HEK293 (cell line): Measurements from ENCODE around the gene BMAL1.
A peak's percentile ranks its signal among the peaks of the same experiment; 100 is the strongest.

ENCODE experiments used
- CTCF ChIA-PET: fragments of 350-600 bp; formaldehyde crosslinking; extraction: SDS; loops from one replicate; lab custom pipeline; 2021; ENCODE audit warnings: antibody characterized with exemption; lab: Yijun Ruan, JAX
- POLR2A ChIA-PET: fragments of 300-600 bp; formaldehyde crosslinking; extraction: SDS; loops from one replicate; lab custom pipeline; 2020; ENCODE audit warnings: antibody characterized with exemption, inconsistent platforms; lab: Yijun Ruan, JAX
- H3K27ac ChIP-seq: fragments of 200-500 bp; sonication (Bioruptor generic); 2 replicates; pipeline ENCODE4 v1.5.1; 2014; ENCODE audit warnings: low read depth, low read length, control low read depth, inconsistent platforms; ENCODE audit errors: extremely low read depth
- H3K36me3 ChIP-seq, 2 experiments: fragments of 200-500 bp in 1 of 2; sonication (Bioruptor generic) in 1 of 2; 1 replicate in 1 of 2; 2 replicates in 1 of 2; pipeline ENCODE4 v1.5.1; 2014 to 2017; ENCODE audit warnings: inconsistent platforms in 2 of 2, low read length in 2 of 2; ENCODE audit not compliant: control insufficient read depth in 2 of 2, insufficient read depth in 1 of 2
- H3K4me1 ChIP-seq: fragments of 200-500 bp; sonication (Bioruptor generic); 2 replicates; pipeline ENCODE4 v1.5.1; 2014; ENCODE audit warnings: mild to moderate bottlenecking, low read length, inconsistent platforms; ENCODE audit not compliant: control insufficient read depth, insufficient read depth
- H3K4me3 ChIP-seq: 2 replicates; pipeline ENCODE4 v1.5.1; 2011; ENCODE audit warnings: low read depth, mild to moderate bottlenecking, control low read depth, low read length, moderate library complexity
- H3K9me3 ChIP-seq: fragments of 200-500 bp; sonication (Bioruptor generic); 2 replicates; pipeline ENCODE4 v1.5.1; 2014; ENCODE audit warnings: low read depth, low read length, inconsistent platforms; ENCODE audit not compliant: control insufficient read depth, insufficient read depth
- KLF10 ChIP-seq: fragments of 450-650 bp; IDR thresholded peaks from 2 replicates; pipeline ENCODE4 v1.5.1; 2018; ENCODE audit warnings: missing biosample characterization, mild to moderate bottlenecking, missing genetic modification characterization
- KLF8 ChIP-seq: fragments of 450-650 bp; formaldehyde crosslinking; IDR thresholded peaks from 2 replicates; pipeline ENCODE4 v1.5.1; 2016; ENCODE audit warnings: missing biosample characterization, missing genetic modification characterization
- SALL2 ChIP-seq: fragments of 450-650 bp; formaldehyde crosslinking; IDR thresholded peaks from 2 replicates; pipeline ENCODE4 v1.5.0; 2017; ENCODE audit warnings: missing biosample characterization, mild to moderate bottlenecking, missing genetic modification characterization, borderline replicate concordance
- SCRT1 ChIP-seq: fragments of 450-650 bp; formaldehyde crosslinking; IDR thresholded peaks from 2 replicates; pipeline ENCODE4 v1.5.1; 2016; ENCODE audit warnings: missing biosample characterization, missing genetic modification characterization, borderline replicate concordance
- SCRT2 ChIP-seq: fragments of 450-650 bp; formaldehyde crosslinking; IDR thresholded peaks from 2 replicates; pipeline ENCODE4 v1.5.1; 2016; ENCODE audit warnings: missing biosample characterization, missing genetic modification characterization
- SP3 ChIP-seq: fragments of 450-650 bp; formaldehyde crosslinking; IDR thresholded peaks from 2 replicates; pipeline ENCODE4 v1.5.1; 2016; ENCODE audit warnings: missing biosample characterization, missing genetic modification characterization
- TCF7L2 ChIP-seq: IDR thresholded peaks from 2 replicates; pipeline ENCODE4 v1.6.1; 2011; ENCODE audit warnings: low read depth, mild to moderate bottlenecking, inconsistent platforms, low read length, moderate library complexity, borderline replicate concordance
- ZBTB20 ChIP-seq: fragments of 450-650 bp; formaldehyde crosslinking; IDR thresholded peaks from 2 replicates; pipeline ENCODE4 v1.5.1; 2016; ENCODE audit warnings: missing biosample characterization, missing genetic modification characterization
- ZBTB21 ChIP-seq: fragments of 450-650 bp; formaldehyde crosslinking; IDR thresholded peaks from 2 replicates; pipeline ENCODE4 v1.5.1; 2017; ENCODE audit warnings: missing biosample characterization, missing genetic modification characterization
- ZFHX2 ChIP-seq: fragments of 450-650 bp; formaldehyde crosslinking; conservative IDR thresholded peaks from 2 replicates; pipeline ENCODE4 v1.5.1; 2016; ENCODE audit warnings: missing biosample characterization, missing genetic modification characterization
- ZFP69B ChIP-seq: fragments of 450-650 bp; formaldehyde crosslinking; IDR thresholded peaks from 2 replicates; pipeline ENCODE4 v1.5.1; 2016; ENCODE audit warnings: missing biosample characterization, missing genetic modification characterization
- ZNF132 ChIP-seq: fragments of 450-650 bp; formaldehyde crosslinking; IDR thresholded peaks from 2 replicates; pipeline ENCODE4 v1.5.1; 2017; ENCODE audit warnings: missing biosample characterization, missing genetic modification characterization, borderline replicate concordance
- ZNF148 ChIP-seq: fragments of 450-650 bp; formaldehyde crosslinking; IDR thresholded peaks from 2 replicates; pipeline ENCODE4 v1.5.0; 2017; ENCODE audit warnings: missing biosample characterization, missing genetic modification characterization, borderline replicate concordance
- ZNF211 ChIP-seq: fragments of 450-650 bp; formaldehyde crosslinking; IDR thresholded peaks from 2 replicates; pipeline ENCODE4 v1.5.1; 2016; ENCODE audit warnings: low read depth, missing biosample characterization, missing genetic modification characterization
- ZNF214 ChIP-seq: fragments of 450-650 bp; formaldehyde crosslinking; IDR thresholded peaks from 2 replicates; pipeline ENCODE4 v1.5.1; 2017; ENCODE audit warnings: missing biosample characterization, mild to moderate bottlenecking, missing genetic modification characterization, borderline replicate concordance
- ZNF221 ChIP-seq: fragments of 450-650 bp; formaldehyde crosslinking; IDR thresholded peaks from 2 replicates; pipeline ENCODE4 v1.5.1; 2017; ENCODE audit warnings: missing biosample characterization, missing genetic modification characterization, borderline replicate concordance
- ZNF311 ChIP-seq: fragments of 450-650 bp; formaldehyde crosslinking; IDR thresholded peaks from 2 replicates; pipeline ENCODE4 v1.5.1; 2017; ENCODE audit warnings: missing biosample characterization, missing genetic modification characterization, borderline replicate concordance
- ZNF560 ChIP-seq: fragments of 450-650 bp; formaldehyde crosslinking; IDR thresholded peaks from 2 replicates; pipeline ENCODE4 v1.5.1; 2017; ENCODE audit warnings: missing biosample characterization, missing genetic modification characterization, borderline replicate concordance
- ZNF585B ChIP-seq: fragments of 450-650 bp; formaldehyde crosslinking; IDR thresholded peaks from 2 replicates; pipeline ENCODE4 v1.5.1; 2016; ENCODE audit warnings: missing biosample characterization, missing genetic modification characterization
- ZNF654 ChIP-seq: fragments of 450-650 bp; formaldehyde crosslinking; IDR thresholded peaks from 2 replicates; pipeline ENCODE4 v1.5.1; 2016; ENCODE audit warnings: low read depth, missing biosample characterization, missing genetic modification characterization
- ZNF677 ChIP-seq: fragments of 450-650 bp; IDR thresholded peaks from 2 replicates; pipeline ENCODE4 v1.5.0; 2018; ENCODE audit warnings: missing biosample characterization, mild to moderate bottlenecking, missing genetic modification characterization, moderate library complexity
- ZNF768 ChIP-seq: fragments of 450-650 bp; formaldehyde crosslinking; IDR thresholded peaks from 2 replicates; pipeline ENCODE4 v1.5.1; 2018; ENCODE audit warnings: missing biosample characterization, mild to moderate bottlenecking, missing genetic modification characterization
- ZNF777 ChIP-seq: fragments of 450-650 bp; formaldehyde crosslinking; IDR thresholded peaks from 2 replicates; pipeline ENCODE4 v1.5.1; 2017; ENCODE audit warnings: missing biosample characterization, missing genetic modification characterization, borderline replicate concordance
- ZSCAN5A ChIP-seq: fragments of 450-650 bp; formaldehyde crosslinking; IDR thresholded peaks from 2 replicates; pipeline ENCODE4 v1.5.1; 2016; ENCODE audit warnings: missing biosample characterization, missing genetic modification characterization
- TF ChIP-seq, protein P1 (sequence below): fragments of 450-650 bp; formaldehyde crosslinking; optimal IDR thresholded peaks from 2 replicates; pipeline ENCODE3; 2016; ENCODE audit warnings: missing biosample characterization, mild to moderate bottlenecking, missing genetic modification characterization
- TF ChIP-seq, protein P2 (sequence below): fragments of 450-650 bp; formaldehyde crosslinking; IDR thresholded peaks from 2 replicates; pipeline ENCODE4 v1.5.1; 2016; ENCODE audit warnings: missing biosample characterization, missing genetic modification characterization

Gene BMAL1

GRCh38 chr11:13338427-13339069, 61.0 kb downstream of the BMAL1 start:
- H3K4me1 ChIP-seq = no peaks in the 10 kb centered on the region
- ChIA-PET CTCF (interaction anchor here (0.8 to 8.6 kb wide), 11 partner anchors 11 to 1050 kb away, joined by 3 to 114 read pairs (median 4); no protein-coding TSS in a partner anchor), POLR2A (interaction anchor here (1.3 kb wide), 1 partner anchor 124 kb away, joined by 3 read pairs; the partner anchor contains the start of gene BTBD10)
- H3K4me3 ChIP-seq = no peak overlapping the region
- no peak overlapping the region for H3K27ac ChIP-seq
- no peaks in the 10 kb centered on the region for H3K9me3 ChIP-seq
- no peaks in the 10 kb centered on the region for H3K36me3 ChIP-seq
- no peak for TF ChIP-seq ZNF148 (tag by site-specific recombination)
- TF ChIP-seq ZBTB21 (tag by site-specific recombination) = no peak
- TF ChIP-seq, protein P1, sequence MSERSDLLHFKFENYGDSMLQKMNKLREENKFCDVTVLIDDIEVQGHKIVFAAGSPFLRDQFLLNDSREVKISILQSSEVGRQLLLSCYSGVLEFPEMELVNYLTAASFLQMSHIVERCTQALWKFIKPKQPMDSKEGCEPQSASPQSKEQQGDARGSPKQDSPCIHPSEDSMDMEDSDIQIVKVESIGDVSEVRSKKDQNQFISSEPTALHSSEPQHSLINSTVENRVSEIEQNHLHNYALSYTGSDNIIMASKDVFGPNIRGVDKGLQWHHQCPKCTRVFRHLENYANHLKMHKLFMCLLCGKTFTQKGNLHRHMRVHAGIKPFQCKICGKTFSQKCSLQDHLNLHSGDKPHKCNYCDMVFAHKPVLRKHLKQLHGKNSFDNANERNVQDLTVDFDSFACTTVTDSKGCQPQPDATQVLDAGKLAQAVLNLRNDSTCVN (tag by site-specific recombination) = no peak
- TF ChIP-seq ZNF768 (tag by site-specific recombination) = peak; percentile 78
- TF ChIP-seq ZFHX2 (tag by site-specific recombination) = 0 out of 2 replicates have a peak, but pooled peaks have one; percentile 16
- TF ChIP-seq, protein P2, sequence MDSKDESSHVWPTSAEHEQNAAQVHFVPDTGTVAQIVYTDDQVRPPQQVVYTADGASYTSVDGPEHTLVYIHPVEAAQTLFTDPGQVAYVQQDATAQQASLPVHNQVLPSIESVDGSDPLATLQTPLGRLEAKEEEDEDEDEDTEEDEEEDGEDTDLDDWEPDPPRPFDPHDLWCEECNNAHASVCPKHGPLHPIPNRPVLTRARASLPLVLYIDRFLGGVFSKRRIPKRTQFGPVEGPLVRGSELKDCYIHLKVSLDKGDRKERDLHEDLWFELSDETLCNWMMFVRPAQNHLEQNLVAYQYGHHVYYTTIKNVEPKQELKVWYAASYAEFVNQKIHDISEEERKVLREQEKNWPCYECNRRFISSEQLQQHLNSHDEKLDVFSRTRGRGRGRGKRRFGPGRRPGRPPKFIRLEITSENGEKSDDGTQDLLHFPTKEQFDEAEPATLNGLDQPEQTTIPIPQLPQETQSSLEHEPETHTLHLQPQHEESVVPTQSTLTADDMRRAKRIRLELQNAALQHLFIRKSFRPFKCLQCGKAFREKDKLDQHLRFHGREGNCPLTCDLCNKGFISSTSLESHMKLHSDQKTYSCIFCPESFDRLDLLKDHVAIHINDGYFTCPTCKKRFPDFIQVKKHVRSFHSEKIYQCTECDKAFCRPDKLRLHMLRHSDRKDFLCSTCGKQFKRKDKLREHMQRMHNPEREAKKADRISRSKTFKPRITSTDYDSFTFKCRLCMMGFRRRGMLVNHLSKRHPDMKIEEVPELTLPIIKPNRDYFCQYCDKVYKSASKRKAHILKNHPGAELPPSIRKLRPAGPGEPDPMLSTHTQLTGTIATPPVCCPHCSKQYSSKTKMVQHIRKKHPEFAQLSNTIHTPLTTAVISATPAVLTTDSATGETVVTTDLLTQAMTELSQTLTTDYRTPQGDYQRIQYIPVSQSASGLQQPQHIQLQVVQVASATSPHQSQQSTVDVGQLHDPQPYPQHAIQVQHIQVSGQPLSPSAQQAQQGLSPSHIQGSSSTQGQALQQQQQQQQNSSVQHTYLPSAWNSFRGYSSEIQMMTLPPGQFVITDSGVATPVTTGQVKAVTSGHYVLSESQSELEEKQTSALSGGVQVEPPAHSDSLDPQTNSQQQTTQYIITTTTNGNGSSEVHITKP (tag by site-specific recombination) = peak; percentile 83
- TF ChIP-seq ZNF654 (tag by site-specific recombination) = no peak
- peak; percentile 60; the same call in 1 of the 2 replicates for TF ChIP-seq SCRT2
- no peak for TF ChIP-seq TCF7L2
- TF ChIP-seq SALL2 = no peak
- TF ChIP-seq KLF10 = 0 out of 2 replicates have a peak, but pooled peaks have one; percentile 21
- TF ChIP-seq ZSCAN5A (tag by site-specific recombination) = no peak
- TF ChIP-seq SCRT1 = no peak
- no peak for TF ChIP-seq ZNF677 (tag by site-specific recombination)
- TF ChIP-seq ZNF132 (tag by site-specific recombination) = no peak
- TF ChIP-seq ZNF221 (tag by site-specific recombination) = no peak
- no peak for TF ChIP-seq ZNF211
- TF ChIP-seq ZNF585B (tag by site-specific recombination) = no peak
- TF ChIP-seq SP3 = peak; percentile 33; the same call in 1 of the 2 replicates
- TF ChIP-seq ZNF214 (tag by site-specific recombination) = no peak
- TF ChIP-seq KLF8 (tag by site-specific recombination) = no peak
- no peak for TF ChIP-seq ZNF311 (tag by site-specific recombination)
- no peak for TF ChIP-seq ZNF560 (tag by site-specific recombination)
- no peak for TF ChIP-seq ZBTB20 (tag by site-specific recombination)
- no peak for TF ChIP-seq ZFP69B (tag by site-specific recombination)
- no peak for TF ChIP-seq ZNF777 (tag by site-specific recombination)
